Adrenal gland (tissue), 12 donors: ENCODE measurements around the gene KCNH1. TPM values are rescaled to one million over a fixed set of nuclear protein-coding genes. Genes with fewer than 3 reads are reported as not detected.
A peak's percentile ranks its signal among the peaks of the same experiment; 100 is the strongest.
"Not testable (repeated sequence)": the region's sequence is repeated elsewhere in the genome, so short reads cannot be mapped to it uniquely, and the experiment has no call there.

Source experiments
- DNase-seq, 7 donors: peaks; one replicate each; pipeline ENCODE4 v3.0.0-alpha.2; 2019 to 2020
- H3K27ac ChIP-seq, 5 donors: fragments of 200-600 bp; sonication (generic) in 4 of 5; 1 replicate in 3 of 5; 2 replicates in 2 of 5; pipeline versions ENCODE4 v1.5.1 to v1.8.0; 2016 to 2020; ENCODE audit warnings: mild to moderate bottlenecking in 1 of 5
- H3K27me3 ChIP-seq: fragments of 200-600 bp; 2 replicates; pipeline ENCODE4 v1.8.0; 2021
- H3K36me3 ChIP-seq, 2 donors: fragments of 200-600 bp; replicated peaks in 1 of 2; 1 replicate in 1 of 2; 2 replicates in 1 of 2; pipeline versions ENCODE4 v1.5.1 to v1.8.0; 2018 to 2022
- H3K4me1 ChIP-seq, 2 donors: fragments of 200-600 bp; replicated peaks in 1 of 2; 1 replicate in 1 of 2; 2 replicates in 1 of 2; pipeline versions ENCODE4 v1.5.1 to v1.8.0; 2018 to 2021
- H3K4me3 ChIP-seq, 4 donors: fragments of 200-600 bp; sonication (generic) in 3 of 4; one replicate each; pipeline ENCODE4 v1.5.1; 2016 to 2018
- H3K9me3 ChIP-seq, 3 donors: fragments of 200-600 bp; sonication (generic) in 1 of 3; replicated peaks in 1 of 3; 1 replicate in 2 of 3; 2 replicates in 1 of 3; pipeline versions ENCODE4 v1.5.1 to v1.8.0; 2016 to 2021
- POLR2A ChIP-seq, 2 donors: fragments of 450-650 bp; IDR thresholded peaks; one replicate each; pipeline ENCODE4 v1.6.1; 2017; ENCODE audit warnings: antibody characterized with exemption in 2 of 2, mild to moderate bottlenecking in 2 of 2, moderate library complexity in 1 of 2
- WGBS, 4 donors: extraction: QIAGEN DNeasy Blood & Tissue Kit in 2 of 4; methylation state at CpG; one replicate each; pipeline versions ENCODE4 v1.1.5 to v1.1.7; 2013 to 2017; 5-methylcytosine and 5-hydroxymethylcytosine counted together
- intact Hi-C, 2 donors: fragments of 100-400 bp; cut with DNase I; formaldehyde crosslinking; loops; one replicate each; pipeline versions ENCODE4 v1.14.1 to v1.15.0; 2022 to 2023
- polyA plus RNA-seq, 3 donors: library from polyadenylated mRNA; stranded (reverse); fragments of 200-250 nt in 2 of 3; fragments of 350-450 nt in 1 of 3; fragmentation: Illumina TruSeq in 1 of 3; extraction: RNeasy Lipid Tissue Mini Kit (QIAGEN cat#74804) in 1 of 3; gene quantifications; one replicate each; pipeline ENCODE4 v1.2.3, GENCODE V29; 2013 to 2014
- total RNA-seq, 9 donors: library from RNA; depleted of rRNA in 4 of 9; stranded (reverse); fragments of >200 nt in 4 of 9; fragments of 120-200 nt in 1 of 9; fragmentation: NEBNext Ultra II Directional in 1 of 9; extraction: Animal tissue kit (Norgen Biotek cat#: 25700) in 1 of 9; gene quantifications; one replicate each; pipeline versions ENCODE4 v1.1.0 to v1.2.4, GENCODE V29; 2013 to 2023
- TF ChIP-seq, protein P1 (sequence below), 6 experiments: fragments of 450-650 bp in 4 of 6; fragments of 200-600 bp in 2 of 6; sonication (generic) in 1 of 6; IDR thresholded peaks; 1 replicate in 5 of 6; 2 replicates in 1 of 6; pipeline versions ENCODE4 v1.5.1 to v1.8.0; 2016 to 2021; ENCODE audit warnings: antibody characterized with exemption in 6 of 6, mild to moderate bottlenecking in 2 of 6, moderate library complexity in 1 of 6
- donor health status: healthy with polysubstance abuse.
- donor health status: Bipolar disorder and iron deficiency.
- donor health status: DM: yes; HTN: yes; CAD: no.
- donor health status: DM: no; HTN: no; CAD: no.
- donor health status: DM: no; HTN: no; CAD: no.
- donor health status: DM: yes; HTN: yes; CAD: no.

KCNH1 gene
- total and polyA plus RNA-seq, 12 donors = 0.15 to 2.2 (median 0.73) TPM; not detected in 4

DNA sequence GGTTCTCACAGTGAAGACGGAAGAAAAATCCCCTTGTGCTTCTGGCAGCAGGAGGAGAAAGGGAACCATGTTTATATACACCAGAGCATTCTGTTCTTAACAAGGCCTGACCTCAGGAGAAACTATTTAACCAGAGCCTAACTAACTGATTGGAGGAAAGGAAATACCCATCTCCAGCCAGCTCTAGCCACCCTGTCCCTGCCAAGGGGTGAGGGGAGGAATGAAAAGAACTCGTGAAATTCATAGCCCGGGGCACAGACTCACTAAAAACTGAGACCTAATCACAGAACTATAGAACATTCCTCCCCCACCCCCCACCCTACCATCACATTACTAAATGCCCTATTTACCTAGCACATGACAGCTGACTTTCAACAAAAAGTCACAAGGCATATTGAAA is 65.0 kb downstream of the KCNH1 start:
- Histone ChIP-seq H3K36me3 (no peaks in the 10 kb centered on the region), H3K27me3 (no peaks in the 10 kb centered on the region), H3K27ac (no peak overlapping the region), H3K4me1 (no peaks in the 10 kb centered on the region), H3K4me3 (no peak overlapping the region), H3K9me3 (no peaks in the 10 kb centered on the region)
- no peak for DNase-seq
- intact Hi-C loops = no loop called here
- WGBS, 4 donors = 56 to 74% (median 70%) methylated on average over 3 of the region's 3 CpGs
- TF ChIP-seq POLR2A (IDR thresholded peaks at IDR 0.05) = no peak
- TF ChIP-seq, protein P1, sequence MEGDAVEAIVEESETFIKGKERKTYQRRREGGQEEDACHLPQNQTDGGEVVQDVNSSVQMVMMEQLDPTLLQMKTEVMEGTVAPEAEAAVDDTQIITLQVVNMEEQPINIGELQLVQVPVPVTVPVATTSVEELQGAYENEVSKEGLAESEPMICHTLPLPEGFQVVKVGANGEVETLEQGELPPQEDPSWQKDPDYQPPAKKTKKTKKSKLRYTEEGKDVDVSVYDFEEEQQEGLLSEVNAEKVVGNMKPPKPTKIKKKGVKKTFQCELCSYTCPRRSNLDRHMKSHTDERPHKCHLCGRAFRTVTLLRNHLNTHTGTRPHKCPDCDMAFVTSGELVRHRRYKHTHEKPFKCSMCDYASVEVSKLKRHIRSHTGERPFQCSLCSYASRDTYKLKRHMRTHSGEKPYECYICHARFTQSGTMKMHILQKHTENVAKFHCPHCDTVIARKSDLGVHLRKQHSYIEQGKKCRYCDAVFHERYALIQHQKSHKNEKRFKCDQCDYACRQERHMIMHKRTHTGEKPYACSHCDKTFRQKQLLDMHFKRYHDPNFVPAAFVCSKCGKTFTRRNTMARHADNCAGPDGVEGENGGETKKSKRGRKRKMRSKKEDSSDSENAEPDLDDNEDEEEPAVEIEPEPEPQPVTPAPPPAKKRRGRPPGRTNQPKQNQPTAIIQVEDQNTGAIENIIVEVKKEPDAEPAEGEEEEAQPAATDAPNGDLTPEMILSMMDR (IDR thresholded peaks at IDR 0.05) = no peak

GRCh38 chr1:211066781-211067384 is 67.1 kb downstream of the KCNH1 start:
- intact Hi-C loops = no loop called here
- H3K9me3 ChIP-seq = no peaks in the 10 kb centered on the region
- no peaks in the 10 kb centered on the region for H3K27me3 ChIP-seq
- no peak for DNase-seq
- TF ChIP-seq, protein P1 (IDR thresholded peaks at IDR 0.05) = no peak
- TF ChIP-seq POLR2A (IDR thresholded peaks at IDR 0.05) = no peak
- no peaks in the 10 kb centered on the region for H3K4me1 ChIP-seq
- no peak overlapping the region for H3K27ac ChIP-seq
- H3K4me3 ChIP-seq = no peak overlapping the region
- 52 to 64% (median 54%) methylated on average over 2 to 7 of the region's 7 CpGs for WGBS, 4 donors
- H3K36me3 ChIP-seq = no peaks in the 10 kb centered on the region

- H3K4me1 ChIP-seq, H3K27me3 ChIP-seq, H3K36me3 ChIP-seq, H3K27ac ChIP-seq, H3K4me3 ChIP-seq, DNase-seq, H3K9me3 ChIP-seq, intact Hi-C loops: not testable (repeated sequence)
- WGBS, 4 donors = 50 to 58% (median 52%) methylated on average over 3 of the region's 3 CpGs
Observed at GRCh38 chr1:211041838-211042237, 92.1 kb downstream of the KCNH1 start.

DNA sequence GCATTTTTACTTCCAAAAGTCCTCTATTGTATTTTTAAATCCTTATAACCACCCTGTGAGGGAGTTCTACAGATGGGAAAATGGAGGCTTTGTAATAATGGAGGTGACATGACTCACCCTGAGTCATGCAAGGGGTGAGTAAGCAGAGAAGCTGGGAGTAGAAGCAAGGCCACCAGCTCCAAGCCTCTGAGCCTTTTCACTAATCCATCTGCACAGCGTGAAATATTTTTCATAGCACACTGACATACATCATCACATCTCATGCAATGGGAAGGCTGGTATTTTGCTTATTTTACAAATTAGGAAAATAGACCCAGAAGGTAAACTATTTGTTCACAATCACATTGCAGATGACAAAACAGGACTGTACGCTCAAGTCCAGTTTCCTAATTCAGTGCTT is 96.9 kb downstream of the KCNH1 start:
- TF ChIP-seq, protein P1 (IDR thresholded peaks at IDR 0.05) = no peak
- TF ChIP-seq POLR2A (IDR thresholded peaks at IDR 0.05) = no peak
- WGBS, 4 donors = 59 to 68% (median 64%) methylated on average over 2 of the region's 2 CpGs
- H3K27ac ChIP-seq = no peak overlapping the region
- no peaks in the 10 kb centered on the region for H3K9me3 ChIP-seq
- no peaks in the 10 kb centered on the region for H3K36me3 ChIP-seq
- H3K4me1 ChIP-seq = no peaks in the 10 kb centered on the region
- H3K27me3 ChIP-seq = no peaks in the 10 kb centered on the region
- H3K4me3 ChIP-seq = no peak overlapping the region
- peak in 4 of 7 donors; percentile 12 to 28 (median 20) for DNase-seq
- intact Hi-C loops = no loop called here

DNA sequence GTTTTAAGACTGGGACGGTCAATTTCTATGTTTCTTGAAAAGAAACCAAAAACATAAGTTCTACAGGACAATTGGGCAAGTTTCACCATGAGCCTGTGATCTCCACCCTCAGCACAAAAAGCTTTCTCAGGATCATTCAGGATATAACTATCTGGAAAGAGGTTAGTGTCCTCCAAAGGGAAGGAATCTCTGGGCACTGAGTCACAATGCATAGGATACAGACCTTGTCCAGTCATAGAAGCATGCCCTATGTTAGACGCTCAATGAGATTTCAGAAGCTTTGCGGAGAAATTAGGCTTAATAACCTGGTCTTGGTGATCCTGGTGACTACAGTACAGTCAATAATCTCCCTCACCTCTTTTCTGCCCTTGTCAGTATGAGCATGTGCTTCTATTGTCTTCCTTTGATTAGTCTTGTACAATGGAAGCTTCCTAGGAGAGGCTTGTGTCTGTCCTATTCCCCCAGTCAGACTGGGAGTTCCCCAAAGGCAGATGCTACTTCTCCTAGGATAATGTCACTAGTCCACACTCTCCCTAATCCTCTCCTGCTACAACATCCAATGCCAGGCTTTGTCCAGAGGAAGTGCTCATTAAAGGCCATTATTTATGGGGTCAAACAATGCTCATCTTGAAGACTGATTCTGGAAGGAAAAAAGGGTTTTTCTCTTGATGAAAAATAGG is 97.4 kb downstream of the KCNH1 start:
- WGBS, 4 donors = 87 to 92% (median 90%) methylated on average over 3 of the region's 3 CpGs
- no peak overlapping the region for H3K4me3 ChIP-seq
- H3K4me1 ChIP-seq = no peaks in the 10 kb centered on the region
- no peaks in the 10 kb centered on the region for H3K27me3 ChIP-seq
- no peak overlapping the region for H3K27ac ChIP-seq
- TF ChIP-seq, protein P1 (IDR thresholded peaks at IDR 0.05) = no peak
- TF ChIP-seq POLR2A (IDR thresholded peaks at IDR 0.05) = no peak
- DNase-seq = no peak
- intact Hi-C loops = no loop called here
- H3K36me3 ChIP-seq = no peaks in the 10 kb centered on the region
- H3K9me3 ChIP-seq = no peaks in the 10 kb centered on the region
